ENCODE data around the gene ZBTB12. TPM values are rescaled to one million over a fixed set of nuclear protein-coding genes. Genes with fewer than 3 reads are reported as not detected.

The ZBTB12 gene
- total RNA-seq, 2 donors from 2014 or later = 25.4 to 29.9 TPM

DNA sequence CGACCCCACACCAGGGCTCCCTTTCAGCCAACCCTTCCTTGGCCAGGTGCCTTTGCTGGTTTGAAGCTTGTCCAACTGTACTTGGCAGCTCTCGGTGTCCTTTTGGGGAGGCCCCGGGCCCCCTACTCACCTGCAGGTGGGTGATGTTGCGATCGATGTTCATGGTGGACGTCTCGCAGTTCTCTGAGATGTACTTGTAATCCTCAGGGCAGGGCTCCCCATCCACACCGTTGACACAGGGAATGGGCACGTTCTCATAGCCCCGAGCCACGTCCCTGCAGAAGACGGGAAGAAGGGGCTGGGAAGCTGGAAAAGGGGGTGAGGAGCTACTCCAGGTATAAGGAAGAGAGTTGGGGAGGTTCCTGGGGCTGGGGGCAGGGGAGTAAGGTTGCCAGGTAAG lies 18.2 kb downstream of the ZBTB12 start:
- no peaks in the 10 kb centered on the region for H3K9me3 ChIP-seq (ENCODE audit: control insufficient read depth, low read length)
- no peaks in the 10 kb centered on the region for H3K27me3 Mint-ChIP-seq (ENCODE audit: insufficient read depth)
- TF ChIP-seq, protein P1, sequence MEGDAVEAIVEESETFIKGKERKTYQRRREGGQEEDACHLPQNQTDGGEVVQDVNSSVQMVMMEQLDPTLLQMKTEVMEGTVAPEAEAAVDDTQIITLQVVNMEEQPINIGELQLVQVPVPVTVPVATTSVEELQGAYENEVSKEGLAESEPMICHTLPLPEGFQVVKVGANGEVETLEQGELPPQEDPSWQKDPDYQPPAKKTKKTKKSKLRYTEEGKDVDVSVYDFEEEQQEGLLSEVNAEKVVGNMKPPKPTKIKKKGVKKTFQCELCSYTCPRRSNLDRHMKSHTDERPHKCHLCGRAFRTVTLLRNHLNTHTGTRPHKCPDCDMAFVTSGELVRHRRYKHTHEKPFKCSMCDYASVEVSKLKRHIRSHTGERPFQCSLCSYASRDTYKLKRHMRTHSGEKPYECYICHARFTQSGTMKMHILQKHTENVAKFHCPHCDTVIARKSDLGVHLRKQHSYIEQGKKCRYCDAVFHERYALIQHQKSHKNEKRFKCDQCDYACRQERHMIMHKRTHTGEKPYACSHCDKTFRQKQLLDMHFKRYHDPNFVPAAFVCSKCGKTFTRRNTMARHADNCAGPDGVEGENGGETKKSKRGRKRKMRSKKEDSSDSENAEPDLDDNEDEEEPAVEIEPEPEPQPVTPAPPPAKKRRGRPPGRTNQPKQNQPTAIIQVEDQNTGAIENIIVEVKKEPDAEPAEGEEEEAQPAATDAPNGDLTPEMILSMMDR (conservative IDR thresholded peaks at IDR 0.05) = no peak
- no peak overlapping the region for H3K9ac ChIP-seq (ENCODE audit: extremely low read depth, low read length, poor library complexity, severe bottlenecking)
- H3K4me1 ChIP-seq (ENCODE audit: control insufficient read depth, insufficient read depth, low read length) = no peaks in the 10 kb centered on the region
- H3K36me3 ChIP-seq (ENCODE audit: control insufficient read depth, insufficient read depth, low read length) = peaks cover 62% of the 10 kb centered on the region
- no peaks in the 10 kb centered on the region for H3K27me3 ChIP-seq (ENCODE audit: control insufficient read depth, insufficient read depth, low read length, poor library complexity, severe bottlenecking)
- peaks cover 3% of the 10 kb centered on the region for H3K4me1 Mint-ChIP-seq
- H3K36me3 Mint-ChIP-seq (ENCODE audit: low read depth) = peaks cover 67% of the 10 kb centered on the region
- H3K27ac Mint-ChIP-seq = no peak overlapping the region
- 96% methylated on average over 11 to 12 of the region's 12 CpGs for WGBS, 2 experiments (ENCODE audit: insufficient coverage in 1 of 2, insufficient read length in 1 of 2)
- no peak overlapping the region for H3K4me3 ChIP-seq (ENCODE audit: low read length)
- H3K4me3 Mint-ChIP-seq = no peak overlapping the region
- DNase-seq = no peak
- H3K27ac ChIP-seq (ENCODE audit: low read depth, low read length) = no peak overlapping the region
- no peaks in the 10 kb centered on the region for H3K9me3 Mint-ChIP-seq

GRCh38 chr6:31882344-31882743 lies 19.5 kb downstream of the ZBTB12 start:
- WGBS, 2 experiments (ENCODE audit: insufficient coverage in 1 of 2, insufficient read length in 1 of 2) = 96% methylated on average over 6 of the region's 6 CpGs; no CpG with 5 or more reads in 1 of the 2 experiments
- H3K27me3 ChIP-seq (ENCODE audit: control insufficient read depth, insufficient read depth, low read length, poor library complexity, severe bottlenecking) = no peaks in the 10 kb centered on the region
- H3K9me3 Mint-ChIP-seq = no peaks in the 10 kb centered on the region
- no peaks in the 10 kb centered on the region for H3K27me3 Mint-ChIP-seq (ENCODE audit: insufficient read depth)
- H3K27ac ChIP-seq (ENCODE audit: low read depth, low read length) = no peak overlapping the region
- peaks cover 3% of the 10 kb centered on the region for H3K4me1 Mint-ChIP-seq
- no peaks in the 10 kb centered on the region for H3K9me3 ChIP-seq (ENCODE audit: control insufficient read depth, low read length)
- no peak for DNase-seq
- H3K27ac Mint-ChIP-seq = no peak overlapping the region
- no peak overlapping the region for H3K9ac ChIP-seq (ENCODE audit: extremely low read depth, low read length, poor library complexity, severe bottlenecking)
- peaks cover 49% of the 10 kb centered on the region for H3K36me3 ChIP-seq (ENCODE audit: control insufficient read depth, insufficient read depth, low read length)
- no peak overlapping the region for H3K4me3 ChIP-seq (ENCODE audit: low read length)
- TF ChIP-seq, protein P1 (conservative IDR thresholded peaks at IDR 0.05) = no peak
- no peak overlapping the region for H3K4me3 Mint-ChIP-seq
- H3K4me1 ChIP-seq (ENCODE audit: control insufficient read depth, insufficient read depth, low read length) = no peaks in the 10 kb centered on the region
- peaks cover 62% of the 10 kb centered on the region for H3K36me3 Mint-ChIP-seq (ENCODE audit: low read depth)

- H3K4me3 Mint-ChIP-seq = no peak overlapping the region
- H3K9me3 Mint-ChIP-seq = no peaks in the 10 kb centered on the region
- 94 to 100% methylated on average over 9 of the region's 9 CpGs for WGBS, 2 experiments (ENCODE audit: insufficient coverage in 1 of 2, insufficient read length in 1 of 2)
Observed at GRCh38 chr6:31881136-31881859, 20.6 kb downstream of the ZBTB12 start.

More at GRCh38 chr6:31881136-31881859, 20.6 kb downstream of the ZBTB12 start:
- Histone ChIP-seq H3K27ac (ENCODE audit: low read depth, low read length) (no peak overlapping the region), H3K4me3 (ENCODE audit: low read length) (no peak overlapping the region), H3K4me1 (ENCODE audit: control insufficient read depth, insufficient read depth, low read length) (no peaks in the 10 kb centered on the region), H3K36me3 (ENCODE audit: control insufficient read depth, insufficient read depth, low read length) (peaks cover 40% of the 10 kb centered on the region), H3K9ac (ENCODE audit: extremely low read depth, low read length, poor library complexity, severe bottlenecking) (no peak overlapping the region), H3K9me3 (ENCODE audit: control insufficient read depth, low read length) (no peaks in the 10 kb centered on the region), H3K27me3 (ENCODE audit: control insufficient read depth, insufficient read depth, low read length, poor library complexity, severe bottlenecking) (no peaks in the 10 kb centered on the region)
- Mint-ChIP-seq H3K4me1 (peaks cover 3% of the 10 kb centered on the region), H3K27me3 (ENCODE audit: insufficient read depth) (no peaks in the 10 kb centered on the region), H3K36me3 (ENCODE audit: low read depth) (peaks cover 52% of the 10 kb centered on the region), H3K27ac (no peak overlapping the region)
- TF ChIP-seq, protein P1 (conservative IDR thresholded peaks at IDR 0.05) = no peak
- no peak for DNase-seq
